ENCODE data around the gene PHGDH. TPM values are rescaled to one million over a fixed set of nuclear protein-coding genes. Genes with fewer than 3 reads are reported as not detected.

Gene PHGDH
- total RNA-seq, 3 donors from 2014 or later = 65.5 to 77.4 (median 65.5) TPM

GRCh38 chr1:119787776-119788175 lies 76.0 kb downstream of the PHGDH start:
- ATAC-seq (no peak), DNase-seq (no peak)
- Mint-ChIP-seq H3K9me3 (no peaks in the 10 kb centered on the region), H3K27me3 (ENCODE audit: low read depth) (no peaks in the 10 kb centered on the region), H3K36me3 (ENCODE audit: insufficient read depth) (no peaks in the 10 kb centered on the region), H3K4me3 (no peak overlapping the region), H3K4me1 (ENCODE audit: low read depth) (peaks cover 2% of the 10 kb centered on the region)

GRCh38 chr1:119790451-119791198 lies 78.9 kb downstream of the PHGDH start:
- no peaks in the 10 kb centered on the region for H3K36me3 Mint-ChIP-seq (ENCODE audit: insufficient read depth)
- no peak for DNase-seq
- peaks cover 2% of the 10 kb centered on the region for H3K4me1 Mint-ChIP-seq (ENCODE audit: low read depth)
- no peaks in the 10 kb centered on the region for H3K9me3 Mint-ChIP-seq
- H3K4me3 Mint-ChIP-seq = no peak overlapping the region
- ATAC-seq = no peak
- H3K27me3 Mint-ChIP-seq (ENCODE audit: low read depth) = no peaks in the 10 kb centered on the region

GRCh38 chr1:119791377-119791776 lies 79.6 kb downstream of the PHGDH start:
- DNase-seq (no peak), ATAC-seq (no peak)
- Mint-ChIP-seq H3K4me1 (ENCODE audit: low read depth) (no peaks in the 10 kb centered on the region), H3K9me3 (no peaks in the 10 kb centered on the region), H3K27me3 (ENCODE audit: low read depth) (no peaks in the 10 kb centered on the region), H3K36me3 (ENCODE audit: insufficient read depth) (no peaks in the 10 kb centered on the region), H3K4me3 (no peak overlapping the region)

Other genes with a start within 250 kb of the PHGDH start
- not detected for gene HSD3B1, start 204.7 kb upstream of the PHGDH start, total RNA-seq
- gene ZNF697, start 63.7 kb upstream of the PHGDH start, total RNA-seq = under 1 TPM; 0.32 to 0.73 (median 0.49) TPM
- under 1 TPM in 2 of 3 donors, not detected in 1; 0.24 to 0.25 TPM for gene HMGCS2, start 57.0 kb downstream of the PHGDH start, total RNA-seq
- 1 to 10 TPM in 2 of 3 donors, under 1 TPM in 1; 0.49 to 2.3 (median 1.2) TPM for gene REG4, start 99.5 kb downstream of the PHGDH start, total RNA-seq
- not detected for gene ADAM30, start 184.6 kb downstream of the PHGDH start, total RNA-seq